ENCODE measurements around the gene DAD1.
"Not testable (repeated sequence)": the region's sequence is repeated elsewhere in the genome, so short reads cannot be mapped to it uniquely, and the experiment has no call there.

Gene DAD1

GRCh38 chr14:22567437-22567836 is 21.6 kb downstream of the DAD1 start:
- DNase-seq (ENCODE audit: low read depth): no peak

- DNase-seq (ENCODE audit: low read depth): no peak
Measured at GRCh38 chr14:22566845-22567244, 22.2 kb downstream of the DAD1 start.

GRCh38 chr14:22566266-22566665 is 22.8 kb downstream of the DAD1 start:
- not testable (repeated sequence) for DNase-seq (ENCODE audit: low read depth)

- no peak for DNase-seq (ENCODE audit: low read depth)
Measured at GRCh38 chr14:22565391-22565945, 23.6 kb downstream of the DAD1 start.

GRCh38 chr14:22564463-22564862 is 24.6 kb downstream of the DAD1 start:
- DNase-seq (ENCODE audit: low read depth): no peak

GRCh38 chr14:22563987-22564386 is 25.0 kb downstream of the DAD1 start:
- no peak for DNase-seq (ENCODE audit: low read depth)

GRCh38 chr14:22561661-22562579 is 27.1 kb downstream of the DAD1 start:
- DNase-seq (ENCODE audit: low read depth): no peak

- no peak for DNase-seq (ENCODE audit: low read depth)
Measured at GRCh38 chr14:22561366-22561660, 27.7 kb downstream of the DAD1 start.

GRCh38 chr14:22560662-22561365 is 28.2 kb downstream of the DAD1 start:
- no peak for DNase-seq (ENCODE audit: low read depth)

- DNase-seq (ENCODE audit: low read depth): no peak
Measured at GRCh38 chr14:22559041-22559440, 30.0 kb downstream of the DAD1 start.

GRCh38 chr14:22558221-22558913 is 30.7 kb downstream of the DAD1 start:
- no peak for DNase-seq (ENCODE audit: low read depth)

GRCh38 chr14:22557846-22558220 is 31.2 kb downstream of the DAD1 start:
- no peak for DNase-seq (ENCODE audit: low read depth)

- peak; percentile 37 for DNase-seq (ENCODE audit: low read depth)
Measured at GRCh38 chr14:22556990-22557623, 31.9 kb downstream of the DAD1 start.

GRCh38 chr14:22556021-22556989 is 32.7 kb downstream of the DAD1 start:
- DNase-seq (ENCODE audit: low read depth): no peak

- DNase-seq (ENCODE audit: low read depth): no peak
Measured at GRCh38 chr14:22555384-22556011, 33.5 kb downstream of the DAD1 start.

- DNase-seq (ENCODE audit: low read depth): no peak
Measured at GRCh38 chr14:22554498-22555383, 34.3 kb downstream of the DAD1 start.

GRCh38 chr14:22553861-22554497 is 35.0 kb downstream of the DAD1 start:
- not testable (repeated sequence) for DNase-seq (ENCODE audit: low read depth)

GRCh38 chr14:22553445-22553844 is 35.6 kb downstream of the DAD1 start:
- no peak for DNase-seq (ENCODE audit: low read depth)

- DNase-seq (ENCODE audit: low read depth): no peak
Measured at GRCh38 chr14:22552827-22553076, 36.3 kb downstream of the DAD1 start.

All from GM04504 (cell line).